Hindlimb muscle (tissue), 1 donor: Measurements from ENCODE around the gene COG8. TPM values are rescaled to one million over a fixed set of nuclear protein-coding genes. Genes with fewer than 3 reads are reported as not detected.

ENCODE experiments used
- DNase-seq: peaks from one replicate; pipeline ENCODE4 v3.0.0-alpha.2; 2013
- polyA plus RNA-seq: library from polyadenylated mRNA; unstranded; fragments of 120-200 nt; gene quantifications from one replicate; pipeline ENCODE4 v1.2.1, GENCODE V29; 2013; ENCODE audit not compliant: insufficient read length

The COG8 gene
- polyA plus RNA-seq, 1 donor: 27.1 TPM

DNA sequence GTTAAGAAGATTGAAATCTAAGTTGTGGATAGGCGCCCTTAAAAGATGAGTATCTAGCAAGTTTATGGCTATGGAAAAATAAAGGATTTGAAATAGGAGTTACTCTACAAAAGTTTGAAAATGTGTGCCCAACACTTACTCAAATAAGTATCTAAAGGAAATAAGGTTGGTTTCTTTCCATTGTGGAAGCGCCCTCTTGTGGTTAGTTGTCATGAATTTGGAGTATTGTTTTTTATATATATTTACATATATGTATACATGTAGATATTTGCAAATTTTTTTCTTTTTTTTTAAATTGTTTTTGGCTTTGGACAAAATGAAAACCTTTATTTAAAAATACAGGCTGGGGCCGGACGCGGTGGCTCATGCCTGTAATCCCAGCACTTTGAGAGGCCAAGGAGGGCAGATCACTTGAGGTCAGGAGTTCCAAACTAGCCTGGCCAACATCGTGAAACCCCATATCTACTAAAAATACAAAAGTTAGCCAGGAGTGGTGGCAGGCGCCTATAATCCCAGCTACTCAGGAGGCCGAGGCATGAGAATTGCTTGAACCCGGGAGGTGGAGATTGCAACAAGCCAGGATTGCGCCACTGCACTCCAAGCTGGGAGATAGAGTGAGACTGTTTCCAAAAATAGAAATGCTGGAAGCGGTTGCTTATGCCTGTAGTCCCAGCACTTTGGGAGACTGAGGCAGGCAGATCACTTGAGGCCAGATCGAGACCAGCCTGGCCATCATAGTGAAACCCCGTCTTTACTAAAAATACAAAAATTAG, 52.2 kb downstream of the COG8 start:
- DNase-seq: peak; percentile 73

DNA sequence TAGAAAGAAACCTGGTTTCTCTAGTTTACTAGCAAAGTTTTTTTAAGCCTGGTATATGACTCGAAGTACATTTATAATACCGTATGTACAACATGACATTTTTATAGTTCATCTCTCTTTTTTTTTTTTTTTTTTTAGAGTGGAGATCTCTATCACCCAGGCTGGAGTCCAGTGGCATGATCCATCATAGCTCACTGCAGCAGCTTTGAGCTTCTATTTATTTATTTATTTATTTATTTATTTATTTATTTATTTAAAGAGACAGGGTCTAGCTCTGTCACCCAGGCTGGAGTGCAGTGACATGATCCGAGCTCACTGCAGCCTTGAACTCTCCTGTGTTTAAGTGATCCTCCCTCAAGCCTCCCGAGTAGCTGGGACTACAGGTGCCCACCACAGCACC, 54.1 kb downstream of the COG8 start:
- no peak for DNase-seq

DNA sequence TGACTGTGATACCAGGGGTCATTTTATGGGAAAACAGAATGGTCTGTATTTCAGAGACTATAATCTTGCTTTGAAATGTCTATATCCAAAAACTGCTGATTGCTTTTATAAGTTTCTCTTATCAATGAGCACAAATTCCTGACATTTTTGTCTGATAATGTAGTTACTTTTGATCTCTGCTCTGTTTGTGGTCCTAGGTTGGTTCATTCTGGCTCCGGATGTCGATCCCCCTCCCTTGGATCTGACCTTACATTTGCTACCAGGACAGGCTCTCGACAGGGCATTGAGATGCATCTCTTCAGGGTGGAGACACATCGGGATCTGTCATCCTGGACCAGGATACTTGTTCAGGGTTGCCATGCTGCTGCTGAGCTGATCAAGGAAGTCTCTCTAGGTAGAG, 55.5 kb downstream of the COG8 start:
- DNase-seq: no peak

DNA sequence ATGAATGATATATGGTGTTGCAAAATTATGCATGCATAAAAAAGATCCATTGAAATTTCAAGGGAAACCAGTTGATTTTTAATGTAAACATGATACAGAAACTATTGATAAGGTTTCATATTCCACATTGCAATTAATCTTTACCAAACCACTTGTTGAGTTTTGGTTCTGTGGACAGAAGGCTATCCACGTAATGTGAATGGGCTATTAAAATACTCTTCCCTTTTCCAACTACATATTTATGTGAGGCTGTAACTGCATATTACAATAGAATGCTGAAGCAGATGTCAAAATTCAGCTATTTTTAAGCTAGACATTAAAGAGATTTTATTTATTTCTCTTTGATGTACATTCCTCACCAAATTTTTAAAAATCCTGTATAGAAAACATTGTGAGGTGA, 62.0 kb downstream of the COG8 start:
- no peak for DNase-seq

Other genes starting within 250 kb of the COG8 start
- gene HAS3, start 233.9 kb downstream of the COG8 start, polyA plus RNA-seq: 2.6 TPM
- gene CHTF8, start 207.0 kb downstream of the COG8 start, polyA plus RNA-seq: 66.4 TPM
- gene UTP4, start 206.9 kb downstream of the COG8 start, polyA plus RNA-seq: 37.2 TPM
- gene SNTB2, start 152.4 kb downstream of the COG8 start, polyA plus RNA-seq: 13.9 TPM
- 41.0 TPM for gene VPS4A, start 28.2 kb downstream of the COG8 start, polyA plus RNA-seq
- gene PDF, start 9.0 kb downstream of the COG8 start, polyA plus RNA-seq: 5.8 TPM
- 16.7 TPM for gene NIP7, start 208 bp upstream of the COG8 start, polyA plus RNA-seq
- gene TMED6, start 12.2 kb upstream of the COG8 start, polyA plus RNA-seq: 1.5 TPM
- 36.1 TPM for gene TERF2, start 46.4 kb upstream of the COG8 start, polyA plus RNA-seq
- 66.5 TPM for gene CYB5B, start 85.1 kb upstream of the COG8 start, polyA plus RNA-seq
- 16.1 TPM for gene NFAT5, start 226.4 kb upstream of the COG8 start, polyA plus RNA-seq